Fibroblast of lung (primary cell): ENCODE data around the gene TUBB3. TPM values are rescaled to one million over a fixed set of nuclear protein-coding genes. Genes with fewer than 3 reads are reported as not detected.
"Not testable (repeated sequence)": the region's sequence is repeated elsewhere in the genome, so short reads cannot be mapped to it uniquely, and the experiment has no call there.

Experiments
- DNase-seq, 2 donors: peaks; one replicate each; pipeline versions ENCODE4 v3.0.0 to v3.0.0-alpha.2; 2010; ENCODE audit warnings: low read depth in 2 of 2
- H2AFZ ChIP-seq: 2 replicates; pipeline ENCODE4 v1.5.1; 2012; ENCODE audit warnings: low read length, control low read depth, inconsistent platforms
- H3K27ac ChIP-seq: 2 replicates; pipeline ENCODE4 v1.5.1; 2011; ENCODE audit warnings: low read length, control low read depth; ENCODE audit not compliant: insufficient read depth
- H3K27me3 ChIP-seq: 2 replicates; pipeline ENCODE4 v1.5.1; 2011; ENCODE audit warnings: mild to moderate bottlenecking, low read length; ENCODE audit not compliant: control insufficient read depth, insufficient read depth
- H3K36me3 ChIP-seq: 2 replicates; pipeline ENCODE4 v1.5.1; 2011; ENCODE audit warnings: low read length; ENCODE audit not compliant: control insufficient read depth, insufficient read depth
- H3K4me1 ChIP-seq: 2 replicates; pipeline ENCODE4 v1.5.1; 2011; ENCODE audit warnings: low read length; ENCODE audit not compliant: control insufficient read depth, insufficient read depth; ENCODE audit errors: extremely low read depth
- H3K4me2 ChIP-seq: 2 replicates; pipeline ENCODE4 v1.5.1; 2011; ENCODE audit warnings: low read length, control low read depth; ENCODE audit not compliant: insufficient read depth; ENCODE audit errors: extremely low read depth
- H3K4me3 ChIP-seq, 4 experiments: fragments of 200-600 bp in 1 of 4; sonication (generic) in 1 of 4; replicated peaks in 1 of 4; 2 replicates each; pipeline ENCODE4 v1.5.1; 2011 to 2016; ENCODE audit warnings: low read length in 4 of 4, low read depth in 3 of 4, mild to moderate bottlenecking in 3 of 4, control low read depth in 2 of 4, inconsistent platforms in 1 of 4, mixed read lengths in 1 of 4; ENCODE audit not compliant: insufficient read depth in 1 of 4; ENCODE audit errors: control extremely low read depth in 1 of 4
- H3K79me2 ChIP-seq: 2 replicates; pipeline ENCODE4 v1.5.1; 2012; ENCODE audit warnings: mild to moderate bottlenecking, low read length, inconsistent platforms; ENCODE audit not compliant: control insufficient read depth, insufficient read depth
- H3K9ac ChIP-seq: 2 replicates; pipeline ENCODE4 v1.5.1; 2011; ENCODE audit warnings: mild to moderate bottlenecking, low read length, control low read depth; ENCODE audit not compliant: insufficient read depth
- H3K9me3 ChIP-seq: 2 replicates; pipeline ENCODE4 v1.5.1; 2012; ENCODE audit warnings: low read depth, low read length; ENCODE audit not compliant: control insufficient read depth, insufficient read depth
- H4K20me1 ChIP-seq: 2 replicates; pipeline ENCODE4 v1.5.1; 2011; ENCODE audit warnings: low read length; ENCODE audit not compliant: control insufficient read depth, insufficient read depth; ENCODE audit errors: extremely low read depth
- EZH2 ChIP-seq: IDR thresholded peaks from 2 replicates; pipeline ENCODE4 v1.5.1; 2012; ENCODE audit warnings: low read length, control low read depth, mild to moderate bottlenecking; ENCODE audit errors: missing control alignments
- polyA plus RNA-seq, 2 donors: library from polyadenylated mRNA; depleted of rRNA in 1 of 2; stranded (reverse) in 1 of 2; unstranded in 1 of 2; fragments of >200 nt; gene quantifications; 2 replicates each; pipeline ENCODE4 v1.2.1, GENCODE V29; 2011 to 2012; ENCODE audit warnings: missing spikeins in 1 of 2
- total RNA-seq: library from RNA; depleted of rRNA; stranded (reverse); fragments of >200 nt; gene quantifications from 2 replicates; pipeline ENCODE4 v1.2.1, GENCODE V29; 2014
- TF ChIP-seq, protein P1 (sequence below), 2 donors: IDR thresholded peaks in 1 of 2; conservative IDR thresholded peaks in 1 of 2; 1 replicate in 1 of 2; 2 replicates in 1 of 2; pipeline ENCODE4 v1.5.1; 2011 to 2012; ENCODE audit warnings: low read length in 2 of 2, control low read depth in 1 of 2, inconsistent platforms in 1 of 2, low read depth in 1 of 2, mild to moderate bottlenecking in 1 of 2

Gene TUBB3
- total and polyA plus RNA-seq, 2 donors (not counting 1 experiment from before 2014, with no cell fraction given): 134 to 294 TPM

DNA sequence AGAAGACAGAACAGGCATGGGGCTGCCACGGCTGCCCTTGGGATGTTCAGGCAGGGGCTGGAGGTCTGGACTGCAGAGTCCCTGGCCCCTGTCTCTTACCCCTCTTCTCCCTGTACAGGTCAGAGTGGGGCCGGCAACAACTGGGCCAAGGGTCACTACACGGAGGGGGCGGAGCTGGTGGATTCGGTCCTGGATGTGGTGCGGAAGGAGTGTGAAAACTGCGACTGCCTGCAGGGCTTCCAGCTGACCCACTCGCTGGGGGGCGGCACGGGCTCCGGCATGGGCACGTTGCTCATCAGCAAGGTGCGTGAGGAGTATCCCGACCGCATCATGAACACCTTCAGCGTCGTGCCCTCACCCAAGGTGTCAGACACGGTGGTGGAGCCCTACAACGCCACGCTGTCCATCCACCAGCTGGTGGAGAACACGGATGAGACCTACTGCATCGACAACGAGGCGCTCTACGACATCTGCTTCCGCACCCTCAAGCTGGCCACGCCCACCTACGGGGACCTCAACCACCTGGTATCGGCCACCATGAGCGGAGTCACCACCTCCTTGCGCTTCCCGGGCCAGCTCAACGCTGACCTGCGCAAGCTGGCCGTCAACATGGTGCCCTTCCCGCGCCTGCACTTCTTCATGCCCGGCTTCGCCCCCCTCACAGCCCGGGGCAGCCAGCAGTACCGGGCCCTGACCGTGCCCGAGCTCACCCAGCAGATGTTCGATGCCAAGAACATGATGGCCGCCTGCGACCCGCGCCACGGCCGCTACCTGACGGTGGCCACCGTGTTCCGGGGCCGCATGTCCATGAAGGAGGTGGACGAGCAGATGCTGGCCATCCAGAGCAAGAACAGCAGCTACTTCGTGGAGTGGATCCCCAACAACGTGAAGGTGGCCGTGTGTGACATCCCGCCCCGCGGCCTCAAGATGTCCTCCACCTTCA, 11.7 kb downstream of the TUBB3 start:
- Histone ChIP-seq H3K36me3 (peaks cover 43% of the 10 kb centered on the region), H3K4me1 (no peaks in the 10 kb centered on the region), H3K27ac (no peak overlapping the region), H3K9ac (no peak overlapping the region), H4K20me1 (no peaks in the 10 kb centered on the region), H3K4me2 (no peak overlapping the region), H2AFZ (no peak overlapping the region), H3K79me2 (peaks cover 6% of the 10 kb centered on the region), H3K4me3 (no peak overlapping the region), H3K9me3 (no peaks in the 10 kb centered on the region), H3K27me3 (no peaks in the 10 kb centered on the region)
- no peak for DNase-seq
- no peak for TF ChIP-seq EZH2
- TF ChIP-seq, protein P1, sequence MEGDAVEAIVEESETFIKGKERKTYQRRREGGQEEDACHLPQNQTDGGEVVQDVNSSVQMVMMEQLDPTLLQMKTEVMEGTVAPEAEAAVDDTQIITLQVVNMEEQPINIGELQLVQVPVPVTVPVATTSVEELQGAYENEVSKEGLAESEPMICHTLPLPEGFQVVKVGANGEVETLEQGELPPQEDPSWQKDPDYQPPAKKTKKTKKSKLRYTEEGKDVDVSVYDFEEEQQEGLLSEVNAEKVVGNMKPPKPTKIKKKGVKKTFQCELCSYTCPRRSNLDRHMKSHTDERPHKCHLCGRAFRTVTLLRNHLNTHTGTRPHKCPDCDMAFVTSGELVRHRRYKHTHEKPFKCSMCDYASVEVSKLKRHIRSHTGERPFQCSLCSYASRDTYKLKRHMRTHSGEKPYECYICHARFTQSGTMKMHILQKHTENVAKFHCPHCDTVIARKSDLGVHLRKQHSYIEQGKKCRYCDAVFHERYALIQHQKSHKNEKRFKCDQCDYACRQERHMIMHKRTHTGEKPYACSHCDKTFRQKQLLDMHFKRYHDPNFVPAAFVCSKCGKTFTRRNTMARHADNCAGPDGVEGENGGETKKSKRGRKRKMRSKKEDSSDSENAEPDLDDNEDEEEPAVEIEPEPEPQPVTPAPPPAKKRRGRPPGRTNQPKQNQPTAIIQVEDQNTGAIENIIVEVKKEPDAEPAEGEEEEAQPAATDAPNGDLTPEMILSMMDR (conservative IDR thresholded peaks at IDR 0.05 in 1 of 2, IDR thresholded peaks at IDR 0.05 in 1 of 2; ENCODE audit: low read depth in 1 of 2, low read length in 2 of 2): no peak

DNA sequence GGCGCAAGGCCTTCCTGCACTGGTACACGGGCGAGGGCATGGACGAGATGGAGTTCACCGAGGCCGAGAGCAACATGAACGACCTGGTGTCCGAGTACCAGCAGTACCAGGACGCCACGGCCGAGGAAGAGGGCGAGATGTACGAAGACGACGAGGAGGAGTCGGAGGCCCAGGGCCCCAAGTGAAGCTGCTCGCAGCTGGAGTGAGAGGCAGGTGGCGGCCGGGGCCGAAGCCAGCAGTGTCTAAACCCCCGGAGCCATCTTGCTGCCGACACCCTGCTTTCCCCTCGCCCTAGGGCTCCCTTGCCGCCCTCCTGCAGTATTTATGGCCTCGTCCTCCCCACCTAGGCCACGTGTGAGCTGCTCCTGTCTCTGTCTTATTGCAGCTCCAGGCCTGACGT, 12.5 kb downstream of the TUBB3 start:
- H3K4me1 ChIP-seq: not testable (repeated sequence)

DNA sequence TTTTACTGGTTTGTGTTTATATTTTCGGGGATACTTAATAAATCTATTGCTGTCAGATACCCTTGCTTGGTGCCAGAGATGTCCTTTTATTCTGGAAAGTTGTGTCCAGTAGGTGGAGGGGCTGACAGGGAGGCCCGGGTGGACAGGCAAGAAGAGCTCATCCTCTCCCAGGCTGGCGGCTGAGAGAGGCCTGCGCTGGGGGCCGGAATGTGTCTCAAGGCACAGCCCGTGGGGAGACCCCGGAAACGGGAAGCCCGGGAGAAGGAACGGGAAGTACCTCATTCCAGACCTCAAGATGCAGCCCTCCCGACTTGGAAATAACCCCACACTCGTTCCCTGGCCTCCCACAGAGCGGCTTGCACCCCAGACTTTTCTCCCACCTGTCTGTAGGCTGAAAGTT, 12.9 kb downstream of the TUBB3 start:
- DNase-seq: no peak
- no peaks in the 10 kb centered on the region for H3K4me1 ChIP-seq
- H3K36me3 ChIP-seq: peaks cover 43% of the 10 kb centered on the region
- no peak overlapping the region for H3K4me2 ChIP-seq
- H4K20me1 ChIP-seq: no peaks in the 10 kb centered on the region
- H3K9me3 ChIP-seq: no peaks in the 10 kb centered on the region
- H3K9ac ChIP-seq: no peak overlapping the region
- no peak overlapping the region for H2AFZ ChIP-seq
- H3K4me3 ChIP-seq: no peak overlapping the region
- H3K27ac ChIP-seq: no peak overlapping the region
- H3K27me3 ChIP-seq: no peaks in the 10 kb centered on the region
- TF ChIP-seq EZH2: no peak
- TF ChIP-seq, protein P1 (conservative IDR thresholded peaks at IDR 0.05 in 1 of 2, IDR thresholded peaks at IDR 0.05 in 1 of 2; ENCODE audit: low read depth in 1 of 2, low read length in 2 of 2): no peak
- H3K79me2 ChIP-seq: peaks cover 6% of the 10 kb centered on the region

More for the DNA sequence above, 12.5 kb downstream of the TUBB3 start:
- H4K20me1 ChIP-seq, H3K9ac ChIP-seq, H2AFZ ChIP-seq, H3K4me3 ChIP-seq, H3K4me2 ChIP-seq, H3K27me3 ChIP-seq, DNase-seq, H3K27ac ChIP-seq, H3K79me2 ChIP-seq, H3K9me3 ChIP-seq: not testable (repeated sequence)
- H3K36me3 ChIP-seq: peaks cover 43% of the 10 kb centered on the region
